Kidney tubule cell (primary cell): Measurements from ENCODE around the gene BPGM.

ENCODE experiments used
- DNase-seq: peaks from one replicate; pipeline ENCODE4 v3.0.0-alpha.2; 2018; ENCODE audit warnings: low spot score

BPGM gene

GRCh38 chr7:134720091-134720935 is 73.7 kb downstream of the BPGM start:
- no peak for DNase-seq

- no peak for DNase-seq
These were observed 74.5 kb downstream of the BPGM start for GRCh38 chr7:134721171-134721570.

- DNase-seq, result no peak
These were observed 76.2 kb downstream of the BPGM start for GRCh38 chr7:134722786-134723322.

- DNase-seq, result no peak
These were observed 77.2 kb downstream of the BPGM start for GRCh38 chr7:134723892-134724291.

GRCh38 chr7:134724606-134725005 is 78.0 kb downstream of the BPGM start:
- peak; percentile 39 for DNase-seq

- DNase-seq, result no peak
These were observed 79.9 kb downstream of the BPGM start for GRCh38 chr7:134726581-134726980.

GRCh38 chr7:134727711-134728110 is 81.1 kb downstream of the BPGM start:
- no peak for DNase-seq
